Sigmoid colon (tissue), 7 donors: ENCODE data around the gene CCL23. TPM values are rescaled to one million over a fixed set of nuclear protein-coding genes. Genes with fewer than 3 reads are reported as not detected.

Experiments used
- DNase-seq: peaks from one replicate; pipeline ENCODE4 v3.0.0-alpha.2; 2019
- H3K27ac ChIP-seq, 4 donors: fragments of 200-600 bp; sonication (generic); one replicate each; pipeline ENCODE4 v1.5.1; 2016 to 2019; ENCODE audit warnings: mild to moderate bottlenecking in 1 of 4
- H3K27me3 ChIP-seq, 3 donors: fragments of 200-600 bp; sonication (generic); one replicate each; pipeline ENCODE4 v1.5.1; 2019; ENCODE audit warnings: mild to moderate bottlenecking in 1 of 3
- H3K36me3 ChIP-seq, 4 donors: fragments of 200-600 bp; sonication (generic); one replicate each; pipeline ENCODE4 v1.5.1; 2016 to 2019
- H3K4me1 ChIP-seq, 4 donors: fragments of 200-600 bp; sonication (generic); one replicate each; pipeline ENCODE4 v1.5.1; 2017 to 2019
- H3K4me3 ChIP-seq, 4 donors: fragments of 200-600 bp; sonication (generic); one replicate each; pipeline ENCODE4 v1.5.1; 2017 to 2019; ENCODE audit warnings: mild to moderate bottlenecking in 2 of 4, moderate library complexity in 1 of 4
- H3K9me3 ChIP-seq, 4 donors: fragments of 200-600 bp in 3 of 4; sonication (generic) in 3 of 4; one replicate each; pipeline versions ENCODE4 v1.5.1 to v1.6.1; 2013 to 2019
- CTCF ChIP-seq, 4 experiments: fragments of 450-650 bp in 3 of 4; fragments of 200-600 bp in 1 of 4; IDR thresholded peaks; one replicate each; pipeline ENCODE4 v1.5.1; 2016 to 2019; ENCODE audit warnings: antibody characterized with exemption in 4 of 4, mild to moderate bottlenecking in 3 of 4, moderate library complexity in 2 of 4
- EP300 ChIP-seq, 4 donors: sonication (generic); formaldehyde crosslinking; IDR thresholded peaks; one replicate each; pipeline ENCODE4 v1.6.1; 2017; ENCODE audit warnings: antibody characterized with exemption in 4 of 4
- POLR2A ChIP-seq, 2 donors: fragments of 450-650 bp; IDR thresholded peaks; one replicate each; pipeline ENCODE4 v1.6.1; 2016; ENCODE audit warnings: antibody characterized with exemption in 2 of 2, mild to moderate bottlenecking in 2 of 2, moderate library complexity in 2 of 2
- POLR2AphosphoS5 ChIP-seq, 4 donors: sonication (generic); formaldehyde crosslinking; IDR thresholded peaks; one replicate each; pipeline ENCODE4 v1.6.1; 2017; ENCODE audit warnings: antibody characterized with exemption in 4 of 4
- WGBS, 2 donors: extraction: QIAGEN DNeasy Blood & Tissue Kit; methylation state at CpG; one replicate each; pipeline ENCODE4 v1.1.7; 2013; 5-methylcytosine and 5-hydroxymethylcytosine counted together
- intact Hi-C: fragments of 100-400 bp; cut with DNase I; formaldehyde crosslinking; loops from one replicate; pipeline ENCODE4 v1.15.1; 2023
- polyA plus RNA-seq, 3 donors: library from polyadenylated mRNA; stranded (reverse); fragments of 200-250 nt; gene quantifications; one replicate each; pipeline ENCODE4 v1.2.3, GENCODE V29; 2013
- total RNA-seq, 4 donors: library from RNA; depleted of rRNA; stranded (reverse); fragments of >200 nt; gene quantifications; one replicate each; pipeline ENCODE4 v1.1.0, GENCODE V29; 2016
- donor health status: healthy with polysubstance abuse.
- donor health status: Bipolar disorder and iron deficiency.
- donor health status: healthy.

The CCL23 gene
- total and polyA plus RNA-seq, 7 donors: 0.82 to 18.6 (median 6.0) TPM; not detected in 2

- TF ChIP-seq CTCF (IDR thresholded peaks at IDR 0.05): no peak
- no peak for TF ChIP-seq POLR2AphosphoS5 (IDR thresholded peaks at IDR 0.05)
- no peak for TF ChIP-seq EP300 (IDR thresholded peaks at IDR 0.05)
- no peak for TF ChIP-seq POLR2A (IDR thresholded peaks at IDR 0.05)
- no peaks in the 10 kb centered on the region for H3K36me3 ChIP-seq
- no peaks in the 10 kb centered on the region for H3K9me3 ChIP-seq
- H3K4me1 ChIP-seq: peaks cover 0 to 6% (median 0%) of the 10 kb centered on the region in 4 donors
- H3K4me3 ChIP-seq: no peak overlapping the region
- WGBS, 2 donors: 40 to 70% methylated on average over 6 of the region's 6 CpGs
- H3K27me3 ChIP-seq: peaks cover 0 to 7% (median 0%) of the 10 kb centered on the region in 3 donors
- DNase-seq: no peak
- no peak overlapping the region for H3K27ac ChIP-seq
- intact Hi-C loops: no loop called here
Measured at GRCh38 chr17:36001862-36002603, 15.7 kb downstream of the CCL23 start.

GRCh38 chr17:36001110-36001771, 16.5 kb downstream of the CCL23 start, which contains the start of gene CCL15:
Gene CCL15, minus strand, starts transcription at chr17:36001553. Its CDS starts 61 bp downstream, at chr17:36001492.
- no peaks in the 10 kb centered on the region for H3K36me3 ChIP-seq
- no peak within 1 kb of the TSS for H3K27ac ChIP-seq
- no peak within 1 kb of the TSS for H3K4me3 ChIP-seq
- DNase-seq: no peak
- intact Hi-C loops: no loop called here
- peaks cover 0 to 6% (median 0%) of the 10 kb centered on the region in 4 donors for H3K4me1 ChIP-seq
- 10 to 59% methylated on average over 6 of the region's 6 CpGs for WGBS, 2 donors
- H3K27me3 ChIP-seq: peaks cover 0 to 7% (median 0%) of the 10 kb centered on the region in 3 donors
- H3K9me3 ChIP-seq: no peaks in the 10 kb centered on the region
- no peak for TF ChIP-seq CTCF (IDR thresholded peaks at IDR 0.05)
- peak in 1 of 2 donors; percentile 33 for TF ChIP-seq POLR2A (IDR thresholded peaks at IDR 0.05)
- TF ChIP-seq POLR2AphosphoS5 (IDR thresholded peaks at IDR 0.05): no peak

DNA sequence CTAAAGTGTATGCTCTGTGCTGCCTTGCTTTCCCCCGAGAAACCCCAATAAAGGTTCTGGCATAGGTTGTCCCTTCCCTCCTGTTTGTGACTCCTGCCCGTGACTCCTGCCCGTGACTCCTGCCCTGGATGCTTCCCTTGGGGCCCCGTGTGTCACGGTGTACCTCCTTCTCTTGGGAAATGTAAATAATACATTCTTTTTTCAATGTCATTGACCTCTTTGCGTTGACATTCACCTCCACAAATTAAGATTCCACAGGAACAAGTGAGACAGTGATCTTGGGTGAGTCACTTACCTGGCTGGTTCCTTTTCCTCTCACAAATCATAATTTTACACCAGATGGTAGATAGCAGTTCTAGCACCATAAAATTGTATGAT, 17.1 kb downstream of the CCL23 start:
- peaks cover 0 to 7% (median 0%) of the 10 kb centered on the region in 3 donors for H3K27me3 ChIP-seq
- no peak overlapping the region for H3K27ac ChIP-seq
- H3K9me3 ChIP-seq: no peaks in the 10 kb centered on the region
- 21 to 70% methylated on average over 6 of the region's 6 CpGs for WGBS, 2 donors
- TF ChIP-seq EP300 (IDR thresholded peaks at IDR 0.05) (no peak), CTCF (IDR thresholded peaks at IDR 0.05) (no peak), POLR2A (IDR thresholded peaks at IDR 0.05) (no peak), POLR2AphosphoS5 (IDR thresholded peaks at IDR 0.05) (no peak)
- H3K4me3 ChIP-seq: no peak overlapping the region
- peaks cover 0 to 6% (median 0%) of the 10 kb centered on the region in 4 donors for H3K4me1 ChIP-seq
- intact Hi-C loops: no loop called here
- H3K36me3 ChIP-seq: no peaks in the 10 kb centered on the region
- no peak for DNase-seq

DNA sequence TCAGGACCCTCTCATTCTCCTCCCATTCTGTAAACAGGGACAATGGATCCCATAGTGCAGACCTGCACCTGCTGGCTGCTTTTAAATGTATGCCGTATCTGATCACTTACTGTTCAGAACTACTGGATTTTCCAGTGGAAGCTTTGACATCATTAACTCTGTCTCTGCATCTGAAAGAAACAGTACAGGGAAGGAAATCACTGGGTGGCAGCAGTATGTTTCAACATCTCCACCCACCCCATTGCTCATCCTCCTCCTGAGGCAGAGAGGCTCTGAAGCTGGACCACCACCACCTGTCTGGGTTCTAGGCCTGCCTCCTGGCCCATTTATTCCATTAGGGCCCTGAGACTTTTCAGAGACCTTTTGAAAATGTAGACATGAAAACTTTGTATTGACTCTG, 19.0 kb downstream of the CCL23 start:
- Histone ChIP-seq H3K4me1 (peaks cover 0 to 6% (median 0%) of the 10 kb centered on the region in 4 donors), H3K36me3 (no peaks in the 10 kb centered on the region), H3K4me3 (no peak overlapping the region), H3K27me3 (no peaks in the 10 kb centered on the region), H3K9me3 (peaks cover 0 to 3% (median 0%) of the 10 kb centered on the region in 4 donors), H3K27ac (no peak overlapping the region)
- no peak for TF ChIP-seq POLR2AphosphoS5 (IDR thresholded peaks at IDR 0.05)
- no peak for TF ChIP-seq CTCF (IDR thresholded peaks at IDR 0.05)
- DNase-seq: no peak
- 69 to 83% methylated on average over 1 of the region's 1 CpG for WGBS, 2 donors
- intact Hi-C loops: no loop called here
